Right atrium auricular region (tissue), 2 donors: Measurements from ENCODE around the gene PUM1. TPM values are rescaled to one million over a fixed set of nuclear protein-coding genes. Genes with fewer than 3 reads are reported as not detected.
"Not testable (repeated sequence)": the region's sequence is repeated elsewhere in the genome, so short reads cannot be mapped to it uniquely, and the experiment has no call there.

ENCODE experiments used
- DNase-seq: peaks from one replicate; pipeline ENCODE4 v3.0.0-alpha.2; 2019; ENCODE audit warnings: low spot score
- H3K27ac ChIP-seq, 2 donors: fragments of 200-600 bp; sonication (generic); 1 replicate in 1 of 2; 2 replicates in 1 of 2; pipeline ENCODE4 v1.5.1; 2016 to 2019
- H3K27me3 ChIP-seq, 2 donors: fragments of 200-600 bp; sonication (generic); one replicate each; pipeline versions ENCODE4 v1.5.1 to v1.6.0; 2017 to 2019
- H3K36me3 ChIP-seq: fragments of 200-600 bp; sonication (generic); one replicate; pipeline ENCODE4 v1.5.1; 2016
- H3K4me1 ChIP-seq, 2 donors: fragments of 200-600 bp; sonication (generic); one replicate each; pipeline versions ENCODE4 v1.5.1 to v1.6.0; 2017 to 2019
- H3K4me3 ChIP-seq, 2 donors: fragments of 200-600 bp; sonication (generic); 1 replicate in 1 of 2; 2 replicates in 1 of 2; pipeline ENCODE4 v1.5.1; 2017 to 2019; ENCODE audit warnings: mild to moderate bottlenecking in 1 of 2, moderate library complexity in 1 of 2
- H3K9me3 ChIP-seq, 2 donors: fragments of 200-600 bp; sonication (generic); one replicate each; pipeline ENCODE4 v1.5.1; 2019
- CTCF ChIP-seq, 2 donors: fragments of 200-600 bp; sonication (generic); IDR thresholded peaks; one replicate each; pipeline ENCODE4 v1.5.1; 2019; ENCODE audit warnings: antibody characterized with exemption in 2 of 2
- total RNA-seq, 2 donors: library from RNA; depleted of rRNA; stranded (reverse); fragments of >200 nt; gene quantifications; one replicate each; pipeline ENCODE4 v1.1.0, GENCODE V29; 2016

Gene PUM1
- total RNA-seq, 2 donors from 2014 or later = 51.2 to 68.8 TPM

- H3K4me1 ChIP-seq = peaks cover 0 to 49% of the 10 kb centered on the region in 2 donors
- H3K27ac ChIP-seq = no peak overlapping the region
- DNase-seq = no peak
- H3K9me3 ChIP-seq = no peaks in the 10 kb centered on the region
- H3K36me3 ChIP-seq = peaks cover under 1% of the 10 kb centered on the region
- TF ChIP-seq CTCF (IDR thresholded peaks at IDR 0.05) = no peak
- H3K4me3 ChIP-seq = no peak overlapping the region
- no peaks in the 10 kb centered on the region for H3K27me3 ChIP-seq
Observed at GRCh38 chr1:31051611-31052010, 13.9 kb downstream of the PUM1 start.

GRCh38 chr1:31047507-31047906 lies 18.0 kb downstream of the PUM1 start:
- not testable (repeated sequence) for H3K4me3 ChIP-seq, H3K27me3 ChIP-seq, H3K27ac ChIP-seq, H3K9me3 ChIP-seq, H3K36me3 ChIP-seq, DNase-seq
- peaks cover 0 to 21% of the 10 kb centered on the region in 2 donors for H3K4me1 ChIP-seq

- no peaks in the 10 kb centered on the region for H3K36me3 ChIP-seq
- H3K27me3 ChIP-seq = no peaks in the 10 kb centered on the region
- TF ChIP-seq CTCF (IDR thresholded peaks at IDR 0.05) = no peak
- H3K4me3 ChIP-seq = no peak overlapping the region
- no peak for DNase-seq
- no peaks in the 10 kb centered on the region for H3K9me3 ChIP-seq
- no peak overlapping the region for H3K27ac ChIP-seq
- H3K4me1 ChIP-seq = peaks cover 0 to 34% of the 10 kb centered on the region in 2 donors
Observed at GRCh38 chr1:31043631-31044030, 21.9 kb downstream of the PUM1 start.

- no peaks in the 10 kb centered on the region for H3K36me3 ChIP-seq
- no peak for TF ChIP-seq CTCF (IDR thresholded peaks at IDR 0.05)
Observed at GRCh38 chr1:31042656-31043055, 22.9 kb downstream of the PUM1 start.

GRCh38 chr1:31041529-31041928 lies 24.0 kb downstream of the PUM1 start:
- H3K4me1 ChIP-seq = peaks cover 0 to 30% of the 10 kb centered on the region in 2 donors
- no peaks in the 10 kb centered on the region for H3K27me3 ChIP-seq
- H3K9me3 ChIP-seq = no peaks in the 10 kb centered on the region
- H3K36me3 ChIP-seq = no peaks in the 10 kb centered on the region
- TF ChIP-seq CTCF (IDR thresholded peaks at IDR 0.05) = no peak
- no peak for DNase-seq
- no peak overlapping the region for H3K27ac ChIP-seq
- H3K4me3 ChIP-seq = no peak overlapping the region

More at GRCh38 chr1:31042656-31043055, 22.9 kb downstream of the PUM1 start:
- Histone ChIP-seq H3K9me3 (no peaks in the 10 kb centered on the region), H3K27me3 (no peaks in the 10 kb centered on the region), H3K4me3 (no peak overlapping the region), H3K4me1 (peaks cover 0 to 34% of the 10 kb centered on the region in 2 donors), H3K27ac (no peak overlapping the region)
- no peak for DNase-seq

GRCh38 chr1:31040038-31040437 lies 25.5 kb downstream of the PUM1 start:
- Histone ChIP-seq H3K9me3 (no peaks in the 10 kb centered on the region), H3K4me1 (peaks cover 0 to 34% of the 10 kb centered on the region in 2 donors), H3K27ac (no peak overlapping the region), H3K27me3 (no peaks in the 10 kb centered on the region), H3K4me3 (no peak overlapping the region), H3K36me3 (no peaks in the 10 kb centered on the region)
- TF ChIP-seq CTCF (IDR thresholded peaks at IDR 0.05) = no peak
- no peak for DNase-seq

- not testable (repeated sequence) for H3K4me3 ChIP-seq, H3K27me3 ChIP-seq, H3K27ac ChIP-seq, DNase-seq, H3K36me3 ChIP-seq, H3K9me3 ChIP-seq
- peaks cover 0 to 43% of the 10 kb centered on the region in 2 donors for H3K4me1 ChIP-seq
Observed at GRCh38 chr1:31038935-31039334, 26.6 kb downstream of the PUM1 start.
